SK-N-MC (cell line): Measurements from ENCODE around the gene ZBTB7A.

Experiments
- EZH2 ChIP-seq: fragments of 200-600 bp; sonication (generic); IDR thresholded peaks from one replicate; pipeline ENCODE4 v1.6.1; 2017; ENCODE audit warnings: antibody characterized with exemption
- POLR2AphosphoS5 ChIP-seq: IDR thresholded peaks from 2 replicates; pipeline ENCODE4 v1.6.1; 2012; ENCODE audit warnings: mild to moderate bottlenecking, low read depth, low read length, borderline replicate concordance

DNA sequence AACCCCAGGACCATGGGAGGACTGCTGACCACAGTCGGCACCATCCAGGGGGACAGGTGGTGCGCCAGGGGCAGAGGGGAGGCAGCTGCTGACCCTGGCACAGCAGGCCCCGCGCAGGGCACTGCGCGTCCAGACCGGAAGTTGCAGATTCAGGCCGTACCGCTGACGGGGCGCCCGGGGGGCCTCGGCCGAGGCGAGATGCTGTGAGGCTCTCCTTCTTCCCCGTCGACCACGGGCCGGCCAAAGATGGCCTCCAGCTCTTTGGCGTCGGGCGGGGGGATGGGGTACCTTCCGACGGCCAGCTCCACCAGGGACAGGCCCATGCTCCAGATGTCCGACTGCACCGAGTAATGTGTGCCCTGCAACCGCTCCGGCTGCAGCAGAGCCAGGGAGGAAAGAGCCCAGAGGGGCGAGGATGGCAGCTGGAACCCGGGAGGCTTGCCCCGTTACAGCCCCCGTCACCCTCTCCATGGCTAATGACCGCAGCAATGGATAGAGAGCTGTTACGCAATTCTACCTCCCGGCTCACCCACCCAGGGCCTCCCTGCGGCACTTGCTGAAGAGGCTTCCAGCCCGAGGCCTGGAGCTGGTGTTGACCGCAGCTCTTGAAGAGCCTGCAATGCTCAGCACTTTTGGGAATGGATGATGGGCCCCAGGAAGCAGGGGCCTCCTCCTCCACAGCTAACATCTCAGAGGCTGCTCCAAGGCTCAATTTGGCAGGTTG lies 32.5 kb upstream of the ZBTB7A start:
- TF ChIP-seq POLR2AphosphoS5 (no peak), EZH2 (no peak)
